H1 (cell line): Measurements from ENCODE around the gene PATL2. TPM values are rescaled to one million over a fixed set of nuclear protein-coding genes. Genes with fewer than 3 reads are reported as not detected.

Source experiments
- CTCF ChIA-PET: fragments of 300-600 bp; sonication (Branson Sonifier 250); formaldehyde crosslinking; loops from one replicate; lab custom pipeline; 2021; ENCODE audit not compliant: partially characterized antibody; lab: Charles Lee
- POLR2A ChIA-PET: fragments of 300-600 bp; sonication (Branson Sonifier 250); formaldehyde crosslinking; loops from one replicate; lab custom pipeline; 2021; ENCODE audit warnings: inconsistent platforms; ENCODE audit not compliant: partially characterized antibody; lab: Charles Lee
- DNase-seq, 2 experiments: peaks; one replicate each; pipeline versions ENCODE4 v3.0.0 to v3.0.0-alpha.2; 2010 to 2022; ENCODE audit warnings: low spot score in 2 of 2, low read depth in 1 of 2, mixed read lengths in 1 of 2
- FAIRE-seq: peaks from 2 replicates; lab custom pipeline; 2011; peaks lifted over from hg19 to GRCh38; lab: Jason Lieb, UNC
- H2AFZ ChIP-seq: 2 replicates; pipeline ENCODE4 v1.8.1; 2012; ENCODE audit warnings: low read length, inconsistent platforms
- H2AK5ac ChIP-seq: 2 replicates; pipeline ENCODE4 v1.6.1; 2013; ENCODE audit warnings: low read depth, low read length
- H2BK120ac ChIP-seq: replicated peaks from 2 replicates; pipeline ENCODE3; 2013; ENCODE audit warnings: low read depth, low read length, inconsistent platforms
- H2BK12ac ChIP-seq: 2 replicates; pipeline ENCODE4 v1.6.1; 2013; ENCODE audit warnings: low read depth, low read length
- H2BK15ac ChIP-seq: 2 replicates; pipeline ENCODE4 v1.6.1; 2013; ENCODE audit warnings: low read length
- H2BK20ac ChIP-seq: 2 replicates; pipeline ENCODE4 v1.6.1; 2013; ENCODE audit warnings: low read length
- H2BK5ac ChIP-seq: 2 replicates; pipeline ENCODE4 v1.6.1; 2013; ENCODE audit warnings: low read depth, low read length
- H3K14ac ChIP-seq: 2 replicates; pipeline ENCODE4 v1.6.1; 2013; ENCODE audit warnings: inconsistent platforms; ENCODE audit not compliant: insufficient read length
- H3K18ac ChIP-seq: 2 replicates; pipeline ENCODE4 v1.6.1; 2013; ENCODE audit warnings: low read length; ENCODE audit errors: extremely low read depth
- H3K23ac ChIP-seq: 2 replicates; pipeline ENCODE4 v1.6.1; 2013; ENCODE audit warnings: inconsistent platforms; ENCODE audit not compliant: insufficient read length
- H3K23me2 ChIP-seq: 2 replicates; pipeline ENCODE4 v1.6.1; 2013; ENCODE audit warnings: low read depth, low read length
- H3K27ac ChIP-seq: 2 replicates; pipeline ENCODE4 v1.6.1; 2011; ENCODE audit warnings: low read depth, low read length, inconsistent platforms
- H3K27me3 ChIP-seq, 4 experiments: replicated peaks in 1 of 4; 1 replicate in 1 of 4; 2 replicates in 3 of 4; pipeline versions ENCODE4 v1.6.1 to v1.8.1; 2011 to 2013; ENCODE audit warnings: low read length in 3 of 4, mild to moderate bottlenecking in 3 of 4, inconsistent platforms in 2 of 4, mixed read lengths in 2 of 4, moderate library complexity in 1 of 4; ENCODE audit not compliant: control insufficient read depth in 3 of 4, insufficient read depth in 3 of 4; ENCODE audit errors: extremely low read depth in 1 of 4
- H3K36me3 ChIP-seq, 4 experiments: 2 replicates each; pipeline versions ENCODE4 v1.6.1 to v1.8.1; 2011 to 2013; ENCODE audit warnings: mild to moderate bottlenecking in 4 of 4, low read length in 3 of 4, moderate library complexity in 2 of 4, control low read depth in 1 of 4, inconsistent platforms in 1 of 4; ENCODE audit not compliant: insufficient read depth in 4 of 4, control insufficient read depth in 2 of 4
- H3K4ac ChIP-seq: replicated peaks from 2 replicates; pipeline ENCODE3; 2013; ENCODE audit warnings: low read length, low read depth, mixed read lengths, inconsistent platforms; ENCODE audit not compliant: insufficient read length
- H3K4me1 ChIP-seq, 4 experiments: replicated peaks in 1 of 4; 1 replicate in 1 of 4; 2 replicates in 3 of 4; pipeline versions ENCODE4 v1.6.1 to v1.8.1; 2011 to 2013; ENCODE audit warnings: low read length in 3 of 4, inconsistent platforms in 2 of 4, mixed read lengths in 1 of 4; ENCODE audit not compliant: insufficient read depth in 4 of 4, control insufficient read depth in 3 of 4
- H3K4me2 ChIP-seq, 2 experiments: 2 replicates each; pipeline versions ENCODE4 v1.6.1 to v1.8.1; 2011 to 2013; ENCODE audit warnings: low read depth in 2 of 2, low read length in 2 of 2, control low read depth in 1 of 2, inconsistent platforms in 1 of 2, mild to moderate bottlenecking in 1 of 2; ENCODE audit not compliant: insufficient read depth in 1 of 2
- H3K4me3 ChIP-seq, 4 experiments: fragments of 200-600, 300-600 bp in 1 of 4; sonication (generic), shearing (Covaris generic), sonication (Bioruptor Twin) in 1 of 4; 2 replicates each; pipeline versions ENCODE4 v1.5.1 to v1.8.1; 2011 to 2016; ENCODE audit warnings: low read length in 4 of 4, low read depth in 3 of 4, control low read depth in 2 of 4, inconsistent platforms in 2 of 4, mild to moderate bottlenecking in 2 of 4, mixed read lengths in 1 of 4, moderate library complexity in 1 of 4; ENCODE audit not compliant: insufficient read depth in 2 of 4; ENCODE audit errors: extremely low read depth in 1 of 4
- H3K56ac ChIP-seq: replicated peaks from 2 replicates; pipeline ENCODE3; 2013; ENCODE audit warnings: low read depth, mild to moderate bottlenecking, mixed read lengths, low read length, inconsistent platforms; ENCODE audit not compliant: insufficient read length
- H3K79me1 ChIP-seq: 2 replicates; pipeline ENCODE4 v1.6.1; 2013; ENCODE audit warnings: low read depth, low read length, control low read depth
- H3K79me2 ChIP-seq, 2 experiments: 2 replicates each; pipeline versions ENCODE4 v1.6.1 to v1.8.1; 2012 to 2013; ENCODE audit warnings: low read length in 2 of 2, mild to moderate bottlenecking in 2 of 2, inconsistent platforms in 1 of 2; ENCODE audit not compliant: insufficient read depth in 2 of 2, control insufficient read depth in 1 of 2
- H3K9ac ChIP-seq, 4 experiments: replicated peaks in 1 of 4; 1 replicate in 1 of 4; 2 replicates in 3 of 4; pipeline versions ENCODE4 v1.6.1 to v1.8.1; 2011 to 2013; ENCODE audit warnings: low read depth in 3 of 4, low read length in 3 of 4, control low read depth in 2 of 4, mild to moderate bottlenecking in 2 of 4, moderate library complexity in 2 of 4, inconsistent platforms in 1 of 4; ENCODE audit errors: extremely low read depth in 1 of 4
- H3K9me3 ChIP-seq, 2 experiments: 2 replicates each; pipeline versions ENCODE4 v1.6.1 to v1.8.1; 2012 to 2013; ENCODE audit warnings: mild to moderate bottlenecking in 2 of 2, moderate library complexity in 2 of 2, control low read depth in 1 of 2, inconsistent platforms in 1 of 2, low read depth in 1 of 2, low read length in 1 of 2, mixed read lengths in 1 of 2; ENCODE audit not compliant: insufficient read depth in 2 of 2
- H4K20me1 ChIP-seq, 2 experiments: replicated peaks in 1 of 2; 2 replicates each; pipeline versions ENCODE3 to v1.8.1; 2011 to 2013; ENCODE audit warnings: inconsistent platforms in 2 of 2, low read length in 2 of 2, mild to moderate bottlenecking in 1 of 2; ENCODE audit not compliant: insufficient read depth in 2 of 2, control insufficient read depth in 1 of 2
- H4K5ac ChIP-seq: 2 replicates; pipeline ENCODE4 v1.6.1; 2013; ENCODE audit warnings: low read length, low read depth, mixed read lengths, inconsistent platforms; ENCODE audit not compliant: insufficient read length
- H4K8ac ChIP-seq: 2 replicates; pipeline ENCODE4 v1.8.0; 2013; ENCODE audit warnings: mild to moderate bottlenecking, moderate library complexity, low read length, inconsistent platforms; ENCODE audit not compliant: insufficient read depth; ENCODE audit errors: extremely low read depth
- H4K91ac ChIP-seq: replicated peaks from 2 replicates; pipeline ENCODE3; 2013; ENCODE audit warnings: low read length, mixed read lengths, inconsistent platforms; ENCODE audit not compliant: insufficient read length
- BACH1 ChIP-seq: IDR thresholded peaks from 2 replicates; pipeline ENCODE4 v1.6.1; 2012; ENCODE audit warnings: low read length, improper control_type of control experiment
- CEBPB ChIP-seq: IDR thresholded peaks from 2 replicates; pipeline ENCODE4 v1.6.1; 2012; ENCODE audit warnings: low read depth, low read length
- CTCF ChIP-seq, 3 experiments: IDR thresholded peaks; 1 replicate in 2 of 3; 2 replicates in 1 of 3; pipeline versions ENCODE4 v1.5.1 to v1.6.1; 2011; ENCODE audit warnings: low read length in 3 of 3, mild to moderate bottlenecking in 3 of 3, inconsistent platforms in 2 of 3, low read depth in 1 of 3, moderate library complexity in 1 of 3; ENCODE audit not compliant: insufficient read depth in 1 of 3; ENCODE audit errors: control extremely low read depth in 1 of 3
- E2F6 ChIP-seq: IDR thresholded peaks from 2 replicates; pipeline ENCODE4 v1.6.1; 2012; ENCODE audit warnings: inconsistent platforms
- EGR1 ChIP-seq: IDR thresholded peaks from 2 replicates; pipeline ENCODE4 v1.6.1; 2011; ENCODE audit warnings: low read depth, low read length, borderline replicate concordance
- GABPA ChIP-seq: IDR thresholded peaks from 2 replicates; pipeline ENCODE4 v1.6.1; 2011; ENCODE audit warnings: mild to moderate bottlenecking, low read length, moderate library complexity, borderline replicate concordance; ENCODE audit not compliant: insufficient read depth
- JUND ChIP-seq: IDR thresholded peaks from 2 replicates; pipeline ENCODE4 v1.6.1; 2011; ENCODE audit warnings: mild to moderate bottlenecking, improper control_type of control experiment, low read length
- KDM4A ChIP-seq: IDR thresholded peaks from one replicate; pipeline ENCODE4 v1.7.1; 2012; ENCODE audit warnings: low read depth, mild to moderate bottlenecking, moderate library complexity, low read length, inconsistent platforms; ENCODE audit not compliant: severe bottlenecking
- KDM5A ChIP-seq: fragments of 200-600 bp; IDR thresholded peaks from 2 replicates; pipeline ENCODE4 v1.7.1; 2012; ENCODE audit warnings: mild to moderate bottlenecking, low read length, inconsistent platforms, mixed read lengths
- MAX ChIP-seq: IDR thresholded peaks from 2 replicates; pipeline ENCODE4 v1.6.1; 2012; ENCODE audit warnings: inconsistent platforms
- TBP ChIP-seq: IDR thresholded peaks from 2 replicates; pipeline ENCODE4 v1.6.1; 2011; ENCODE audit warnings: low read depth, low read length, improper control_type of control experiment
- WGBS, 2 experiments: shearing (Covaris generic) in 1 of 2; methylation state at CpG; one replicate each; pipeline versions ENCODE4 v1.1.6 to v1.1.7; 2013 to 2015; ENCODE audit warnings: low lambda C conversion rate in 2 of 2, mixed read lengths in 2 of 2, inconsistent platforms in 1 of 2, low coverage in 1 of 2, missing lambda C conversion rate in 1 of 2; ENCODE audit not compliant: insufficient replicate concordance in 2 of 2, insufficient coverage in 1 of 2, insufficient read length in 1 of 2; ENCODE audit errors: extremely low coverage in 1 of 2, missing lambda C conversion rate in 1 of 2; 5-methylcytosine and 5-hydroxymethylcytosine counted together
- polyA plus RNA-seq, 7 experiments: library from polyadenylated mRNA; depleted of rRNA in 3 of 7; stranded (reverse) in 5 of 7; unstranded in 2 of 7; fragments of >200 nt in 5 of 7; fragments of 200-250 nt in 2 of 7; gene quantifications; 1 replicate in 5 of 7; 2 replicates in 1 of 7; 4 replicates in 1 of 7; pipeline versions ENCODE4 v1.2.1 to v1.2.3, GENCODE V29; 2011 to 2013; ENCODE audit warnings: missing spikeins in 2 of 7, mixed read lengths in 2 of 7
- total RNA-seq: library from RNA; stranded (reverse); fragmentation: NEBNext Ultra II Directional; extraction: Animal tissue kit (Norgen Biotek cat#: 25700); gene quantifications from 2 replicates; pipeline ENCODE4 v1.2.1, GENCODE V29; 2021

Gene PATL2
- total and polyA plus RNA-seq, 2 of the 8 experiments (the other 6 are each of a cell fraction or from before 2014, with no cell fraction given), result 0.65 to 1.3 TPM

GRCh38 chr15:44695294-44695693 is 15.8 kb downstream of the PATL2 start:
- 96% methylated on average over 3 of the region's 3 CpGs; no CpG with 5 or more reads in 1 of the 2 experiments for WGBS, 2 experiments
- POLR2A ChIA-PET, result interaction anchor here (0.6 to 1.5 kb wide), 3 partner anchors 32 to 508 kb away, joined by 3 to 4 read pairs (median 4); no protein-coding TSS in a partner anchor
- no peak for DNase-seq
- TF ChIP-seq JUND, result no peak
- TF ChIP-seq CTCF (IDR thresholded peaks at IDR 0.05; ENCODE audit: control extremely low read depth in 1 of 3, insufficient read depth in 1 of 3, low read depth in 1 of 3, low read length in 3 of 3), result no peak
- no peak for TF ChIP-seq BACH1
- no peak for TF ChIP-seq KDM4A
- no peak for TF ChIP-seq KDM5A
- TF ChIP-seq TBP, result no peak
- TF ChIP-seq EGR1, result no peak
- TF ChIP-seq CEBPB, result no peak
- TF ChIP-seq GABPA, result no peak
- no peak for TF ChIP-seq MAX
- no peak for TF ChIP-seq E2F6

More at GRCh38 chr15:44695294-44695693, 15.8 kb downstream of the PATL2 start:
- H3K9ac ChIP-seq, result no peak overlapping the region
- H2BK12ac ChIP-seq, result no peak overlapping the region
- no peaks in the 10 kb centered on the region for H3K9me3 ChIP-seq
- 0 out of 2 replicates have a peak overlapping the region, but pooled peaks have one; percentile 21 for H2AFZ ChIP-seq
- H2BK15ac ChIP-seq, result no peak overlapping the region
- H2BK120ac ChIP-seq, result no peak overlapping the region
- H3K18ac ChIP-seq, result no peak overlapping the region
- H4K5ac ChIP-seq, result no peak overlapping the region
- H3K4me1 ChIP-seq, result no peaks in the 10 kb centered on the region
- H3K27ac ChIP-seq, result no peak overlapping the region
- H2BK5ac ChIP-seq, result no peak overlapping the region
- H3K4ac ChIP-seq, result no peak overlapping the region
- H3K23ac ChIP-seq, result no peak overlapping the region
- no peaks in the 10 kb centered on the region for H3K23me2 ChIP-seq
- no peaks in the 10 kb centered on the region for H3K79me2 ChIP-seq
- FAIRE-seq, result no peak
- no peaks in the 10 kb centered on the region for H3K36me3 ChIP-seq
- no peak overlapping the region for H2BK20ac ChIP-seq
- no peak overlapping the region for H3K4me2 ChIP-seq
- CTCF ChIA-PET, result interaction anchor here (0.6 to 1.2 kb wide), 4 partner anchors 14 to 342 kb away, joined by 3 to 4 read pairs (median 4); partner anchors contain the start of gene TRIM69
- H3K27me3 ChIP-seq, result no peaks in the 10 kb centered on the region
- H3K4me3 ChIP-seq, result no peak overlapping the region
- H3K79me1 ChIP-seq, result no peaks in the 10 kb centered on the region
- no peak overlapping the region for H4K91ac ChIP-seq
- no peak overlapping the region for H3K56ac ChIP-seq
- H4K20me1 ChIP-seq, result no peaks in the 10 kb centered on the region
- H2AK5ac ChIP-seq, result no peak overlapping the region
- H3K14ac ChIP-seq, result no peak overlapping the region
- H4K8ac ChIP-seq, result no peak overlapping the region
